ENCODE results near the gene DNAI2.

The DNAI2 gene

GRCh38 chr17:74362069-74362405 lies 88.0 kb downstream of the DNAI2 start (continued):
- no peak for TF ChIP-seq ZNF324 (tag by site-specific recombination; IDR thresholded peaks at IDR 0.05)
- no peak for TF ChIP-seq ZNF157 (tag by site-specific recombination; IDR thresholded peaks at IDR 0.05)
- no peak for TF ChIP-seq REST (tag by site-specific recombination; IDR thresholded peaks at IDR 0.05)
- no peak for TF ChIP-seq ZSCAN4 (tag by site-specific recombination; IDR thresholded peaks at IDR 0.05)
- TF ChIP-seq ZNF692 (tag by site-specific recombination; IDR thresholded peaks at IDR 0.05): no peak
- TF ChIP-seq TRIM28 (IDR thresholded peaks at IDR 0.05; ENCODE audit: borderline replicate concordance, low read length): no peak

GRCh38 chr17:74362810-74363498 lies 88.9 kb downstream of the DNAI2 start:
- CTCF ChIA-PET: interaction anchor here (0.6 to 7.0 kb wide), 16 partner anchors 11 to 606 kb away, joined by 3 to 104 read pairs (median 4); partner anchors contain the start of gene CD300LD
- Histone ChIP-seq H3K36me3 (ENCODE audit: control insufficient read depth in 2 of 2, insufficient read depth in 1 of 2, low read length in 2 of 2) (no peaks in the 10 kb centered on the region), H3K4me3 (ENCODE audit: low read depth, low read length) (no peak overlapping the region), H3K9me3 (ENCODE audit: control insufficient read depth, insufficient read depth, low read depth, low read length) (no peaks in the 10 kb centered on the region), H3K4me1 (ENCODE audit: control insufficient read depth, insufficient read depth, low read length) (no peaks in the 10 kb centered on the region), H3K27ac (ENCODE audit: extremely low read depth, low read depth, low read length) (no peak overlapping the region)
- 0 out of 2 replicates have a peak, but pooled peaks have one; percentile 31 for TF ChIP-seq ZSCAN4 (tag by site-specific recombination; IDR thresholded peaks at IDR 0.05)
- TF ChIP-seq GLIS1 (tag by site-specific recombination; IDR thresholded peaks at IDR 0.05): peak; percentile 79
- TF ChIP-seq ZNF621 (tag by site-specific recombination; IDR thresholded peaks at IDR 0.05): no peak
- TF ChIP-seq ZNF692 (tag by site-specific recombination; IDR thresholded peaks at IDR 0.05): no peak
- TF ChIP-seq ZNF777 (tag by site-specific recombination; IDR thresholded peaks at IDR 0.05; ENCODE audit: borderline replicate concordance): no peak
- TF ChIP-seq PRDM10 (tag by site-specific recombination; IDR thresholded peaks at IDR 0.05): 0 out of 2 replicates have a peak, but pooled peaks have one; percentile 28
- no peak for TF ChIP-seq SP3 (tag by site-specific recombination; IDR thresholded peaks at IDR 0.05)
- TF ChIP-seq ZFHX2 (tag by site-specific recombination; conservative IDR thresholded peaks at IDR 0.05): peak; percentile 20; the same call in 1 of the 2 replicates
- no peak for TF ChIP-seq ZNF398 (tag by site-specific recombination; IDR thresholded peaks at IDR 0.05)
- TF ChIP-seq ZNF175 (tag by site-specific recombination; IDR thresholded peaks at IDR 0.05): no peak
- no peak for TF ChIP-seq ZNF747 (tag by site-specific recombination; IDR thresholded peaks at IDR 0.05)
- peak; percentile 50 for TF ChIP-seq ZIC2 (tag by site-specific recombination; IDR thresholded peaks at IDR 0.05)
- TF ChIP-seq ZNF76 (tag by site-specific recombination; IDR thresholded peaks at IDR 0.05; ENCODE audit: borderline replicate concordance, low read depth): no peak
- no peak for TF ChIP-seq OVOL3 (tag by site-specific recombination; IDR thresholded peaks at IDR 0.05)
- POLR2A ChIA-PET: interaction anchor here (1.4 kb wide), 1 partner anchor 16 kb away, joined by 5 read pairs; no protein-coding TSS in a partner anchor
